OCI-LY1 (cell line): ENCODE results near the gene EXPH5.

Source experiments
- H2AFZ ChIP-seq: fragments of 200-600 bp; sonication (generic), shearing (Covaris generic); 2 replicates; pipeline ENCODE4 v1.6.0; 2014; ENCODE audit warnings: antibody characterized with exemption, mild to moderate bottlenecking, low read length
- H3F3A ChIP-seq: fragments of 200-600 bp; sonication (generic), shearing (Covaris generic); 2 replicates; pipeline ENCODE4 v1.6.0; 2014; ENCODE audit warnings: mild to moderate bottlenecking, antibody characterized with exemption, low read length, moderate library complexity; ENCODE audit not compliant: insufficient read depth
- H3K27ac ChIP-seq: fragments of 200-600 bp; sonication (generic); 2 replicates; pipeline ENCODE4 v1.5.1; 2014; ENCODE audit warnings: low read length, mixed run types, mild to moderate bottlenecking, low read depth; ENCODE audit not compliant: poor library complexity, severe bottlenecking
- H3K27me3 ChIP-seq: fragments of 200-600 bp; sonication (generic); 2 replicates; pipeline ENCODE4 v1.6.0; 2014; ENCODE audit warnings: antibody characterized with exemption, mild to moderate bottlenecking, low read length, moderate library complexity; ENCODE audit not compliant: insufficient read depth
- H3K36me3 ChIP-seq: fragments of 200-600 bp; sonication (generic); 2 replicates; pipeline ENCODE4 v1.6.1; 2014; ENCODE audit warnings: mild to moderate bottlenecking, antibody characterized with exemption, low read length, moderate library complexity, mixed read lengths; ENCODE audit not compliant: insufficient read depth
- H3K4me1 ChIP-seq: fragments of 200-600 bp; sonication (generic); 2 replicates; pipeline ENCODE4 v1.5.1; 2014; ENCODE audit warnings: mild to moderate bottlenecking, low read length, moderate library complexity; ENCODE audit not compliant: insufficient read depth, severe bottlenecking
- H3K4me2 ChIP-seq: fragments of 200-600 bp; sonication (generic), shearing (Covaris generic); 2 replicates; pipeline ENCODE4 v1.6.1; 2014; ENCODE audit warnings: low read length
- H3K4me3 ChIP-seq: fragments of 200-600 bp; sonication (generic); 2 replicates; pipeline ENCODE4 v1.5.1; 2014; ENCODE audit warnings: low read length, low read depth, mild to moderate bottlenecking, mixed read lengths; ENCODE audit not compliant: poor library complexity, severe bottlenecking
- H3K79me2 ChIP-seq: fragments of 200-600 bp; shearing (Covaris generic); 2 replicates; pipeline ENCODE4 v1.6.1; 2016; ENCODE audit warnings: mixed run types, low read length, mixed read lengths; ENCODE audit not compliant: insufficient read depth
- H3K9ac ChIP-seq: fragments of 200-600 bp; sonication (generic), shearing (Covaris generic); 2 replicates; pipeline ENCODE4 v1.6.1; 2014; ENCODE audit warnings: mild to moderate bottlenecking, low read length, mixed read lengths
- H3K9me2 ChIP-seq: fragments of 200-600 bp; sonication (generic), shearing (Covaris generic); 2 replicates; pipeline ENCODE4 v1.6.1; 2014; ENCODE audit warnings: low read depth, mild to moderate bottlenecking, low read length, mixed read lengths
- H3K9me3 ChIP-seq: fragments of 200-600 bp; shearing (Covaris generic); 2 replicates; pipeline ENCODE4 v1.6.1; 2014; ENCODE audit warnings: low read length, mixed read lengths
- H4K20me1 ChIP-seq: fragments of 200-600 bp; sonication (generic), shearing (Covaris generic); 2 replicates; pipeline ENCODE4 v1.6.0; 2016; ENCODE audit warnings: mild to moderate bottlenecking, low read length; ENCODE audit not compliant: insufficient read depth
- CTCF ChIP-seq: fragments of 200-600 bp; sonication (generic), shearing (Covaris generic); IDR thresholded peaks from 2 replicates; pipeline ENCODE4 v1.5.1; 2017; ENCODE audit warnings: mild to moderate bottlenecking, antibody characterized with exemption, low read length, moderate library complexity, mixed read lengths
- EZH2 ChIP-seq: fragments of 200-600 bp; sonication (generic), shearing (Covaris generic); IDR thresholded peaks from 2 replicates; pipeline ENCODE4 v1.8.0; 2017; ENCODE audit warnings: borderline replicate concordance, mixed run types, mild to moderate bottlenecking, antibody characterized with exemption, low read length, moderate library complexity, mixed read lengths

Gene EXPH5

GRCh38 chr11:108618529-108618928, 25.0 kb upstream of the EXPH5 start:
- H3F3A ChIP-seq: no peaks in the 10 kb centered on the region
- no peaks in the 10 kb centered on the region for H3K4me1 ChIP-seq
- H3K79me2 ChIP-seq: no peaks in the 10 kb centered on the region
- H3K4me2 ChIP-seq: no peak overlapping the region
- no peak overlapping the region for H3K9ac ChIP-seq
- no peak overlapping the region for H3K27ac ChIP-seq
- TF ChIP-seq EZH2 (no peak), CTCF (no peak)
- H3K27me3 ChIP-seq: no peaks in the 10 kb centered on the region
- H3K9me3 ChIP-seq: no peaks in the 10 kb centered on the region
- no peaks in the 10 kb centered on the region for H4K20me1 ChIP-seq
- H3K4me3 ChIP-seq: no peak overlapping the region
- H3K36me3 ChIP-seq: no peaks in the 10 kb centered on the region
- H2AFZ ChIP-seq: no peak overlapping the region
- H3K9me2 ChIP-seq: no peaks in the 10 kb centered on the region

GRCh38 chr11:108617055-108617454, 23.5 kb upstream of the EXPH5 start:
- H4K20me1 ChIP-seq: no peaks in the 10 kb centered on the region
- H3K27ac ChIP-seq: no peak overlapping the region
- no peaks in the 10 kb centered on the region for H3K9me3 ChIP-seq

GRCh38 chr11:108616549-108616948, 23.0 kb upstream of the EXPH5 start:
- Histone ChIP-seq H3K27me3 (no peaks in the 10 kb centered on the region), H3K4me2 (no peak overlapping the region), H3K27ac (no peak overlapping the region), H3K9ac (no peak overlapping the region), H3K4me3 (no peak overlapping the region), H3K9me2 (no peaks in the 10 kb centered on the region), H3K79me2 (no peaks in the 10 kb centered on the region), H3K4me1 (no peaks in the 10 kb centered on the region), H3F3A (no peaks in the 10 kb centered on the region), H4K20me1 (no peaks in the 10 kb centered on the region), H2AFZ (no peak overlapping the region), H3K36me3 (no peaks in the 10 kb centered on the region), H3K9me3 (no peaks in the 10 kb centered on the region)
- TF ChIP-seq EZH2 (no peak), CTCF (no peak)

More at GRCh38 chr11:108617055-108617454, 23.5 kb upstream of the EXPH5 start:
- Histone ChIP-seq H3K4me3 (no peak overlapping the region), H3K9me2 (no peaks in the 10 kb centered on the region), H3K9ac (no peak overlapping the region), H3K36me3 (no peaks in the 10 kb centered on the region), H3K27me3 (no peaks in the 10 kb centered on the region), H3K79me2 (no peaks in the 10 kb centered on the region), H3K4me2 (no peak overlapping the region), H3F3A (no peaks in the 10 kb centered on the region), H2AFZ (no peak overlapping the region), H3K4me1 (no peaks in the 10 kb centered on the region)
- no peak for TF ChIP-seq EZH2
- TF ChIP-seq CTCF: no peak
